ENCODE results near the gene MIER1.

The MIER1 gene

DNA sequence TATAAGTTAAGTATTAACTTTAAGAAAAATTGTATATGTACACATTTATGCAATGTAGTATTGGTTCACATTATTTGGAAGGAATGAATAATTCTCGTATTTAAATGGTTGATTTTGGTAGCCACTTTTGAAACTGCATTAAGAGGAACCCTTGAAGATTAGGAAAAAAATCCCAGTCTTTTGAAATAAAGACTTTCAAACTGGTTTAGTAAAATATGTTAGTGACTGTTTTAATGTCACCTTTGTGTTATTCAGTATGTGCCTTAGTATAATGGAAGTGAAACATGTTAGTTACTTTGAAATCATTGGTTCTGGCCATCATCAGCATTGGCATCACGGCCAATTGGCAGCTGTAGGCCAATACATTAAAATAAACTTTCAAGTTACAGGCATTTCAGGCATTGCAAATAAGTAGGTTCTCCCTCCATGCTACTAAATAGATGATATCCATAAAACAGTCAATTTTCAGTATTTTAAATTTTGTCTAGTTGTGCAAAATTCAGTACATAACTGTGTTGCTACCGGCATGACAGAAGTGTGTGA lies 4.4 kb downstream of the MIER1 start:
- no peaks in the 10 kb centered on the region for H3K27me3 Mint-ChIP-seq
- no peak for DNase-seq
- peaks cover 29 to 62% of the 10 kb centered on the region in 2 donors for H3K4me1 Mint-ChIP-seq (ENCODE audit: low read depth in 2 of 2)
- H3K36me3 Mint-ChIP-seq (ENCODE audit: insufficient read depth) = peaks cover 38% of the 10 kb centered on the region
- peak overlapping the region; percentile 75 to 97 for H3K4me3 Mint-ChIP-seq
- no peaks in the 10 kb centered on the region for H3K9me3 Mint-ChIP-seq
- peak overlapping the region; percentile 90 to 92 for H3K27ac Mint-ChIP-seq
- no peak for ATAC-seq (replicated peaks)

DNA sequence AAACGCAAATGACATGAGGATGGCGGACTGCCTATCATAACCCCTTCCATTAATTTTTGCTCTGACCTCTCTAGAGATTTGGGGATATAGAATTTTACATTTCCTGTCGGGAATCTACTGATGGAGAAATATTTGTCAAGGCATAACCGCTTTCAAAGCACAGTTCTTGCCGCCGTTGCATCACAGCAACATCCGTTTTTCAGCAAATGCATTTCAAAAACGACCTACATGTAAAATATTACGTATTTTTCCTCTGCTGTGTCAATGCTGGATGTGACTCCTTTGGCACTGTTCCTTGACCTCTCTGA lies 4.9 kb downstream of the MIER1 start:
- peak overlapping the region; percentile 75 to 97 for H3K4me3 Mint-ChIP-seq
- peaks cover 26 to 62% of the 10 kb centered on the region in 2 donors for H3K4me1 Mint-ChIP-seq (ENCODE audit: low read depth in 2 of 2)
- DNase-seq (no peak), ATAC-seq (replicated peaks) (no peak)
- H3K36me3 Mint-ChIP-seq (ENCODE audit: insufficient read depth) = peaks cover 34% of the 10 kb centered on the region
- H3K27ac Mint-ChIP-seq = peak overlapping the region; percentile 90 to 92
- H3K9me3 Mint-ChIP-seq = no peaks in the 10 kb centered on the region
- H3K27me3 Mint-ChIP-seq = no peaks in the 10 kb centered on the region

DNA sequence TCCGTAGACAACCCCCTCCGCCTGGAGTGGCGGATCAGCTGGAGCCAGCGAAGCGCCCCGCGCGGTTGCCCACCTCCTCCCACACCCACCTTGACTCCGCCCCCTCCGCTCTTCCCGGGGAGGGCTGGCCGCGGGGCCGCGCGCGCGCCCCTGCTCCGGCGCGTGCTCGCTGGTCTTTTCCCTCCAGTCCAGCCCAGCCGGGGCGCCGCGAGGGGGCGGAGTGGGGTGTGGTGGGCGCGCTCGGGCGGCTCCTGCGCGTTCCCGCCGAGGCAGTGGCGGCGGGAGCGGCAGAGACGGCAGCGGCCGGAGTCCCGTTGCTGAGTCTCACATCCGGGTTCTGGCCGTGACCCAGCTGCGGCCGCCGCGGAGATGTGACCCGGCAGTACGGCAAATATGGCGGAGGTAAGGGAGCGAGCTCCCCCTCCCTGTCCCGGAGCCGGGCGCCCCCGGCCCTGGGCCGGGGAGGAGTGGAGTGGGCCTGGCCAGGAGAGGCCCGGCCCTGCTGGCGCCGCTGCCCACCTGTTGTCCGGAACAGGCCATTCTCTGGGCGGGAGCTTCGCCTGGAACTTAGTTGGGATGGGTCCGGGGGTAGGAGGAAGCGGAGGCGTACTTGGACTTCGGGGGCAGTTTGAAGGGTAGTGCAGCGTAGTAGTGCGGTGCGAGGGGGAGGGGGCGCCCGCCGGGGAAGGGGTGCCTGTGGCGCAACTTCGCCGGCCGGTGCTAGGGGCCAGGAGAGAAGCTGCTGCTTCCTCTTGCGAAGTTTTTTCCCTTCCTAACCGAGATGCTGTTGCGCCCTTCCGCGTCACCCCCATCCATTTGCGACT lies 5.4 kb downstream of the MIER1 start:
- Mint-ChIP-seq H3K9me3 (no peaks in the 10 kb centered on the region), H3K27me3 (no peaks in the 10 kb centered on the region), H3K4me1 (ENCODE audit: low read depth in 2 of 2) (peaks cover 26 to 67% of the 10 kb centered on the region in 2 donors), H3K36me3 (ENCODE audit: insufficient read depth) (peaks cover 28% of the 10 kb centered on the region), H3K27ac (peak overlapping the region; percentile 90 to 92), H3K4me3 (peak overlapping the region; percentile 75 to 97)
- peak; percentile 92 to 95 (median 93) for DNase-seq
- ATAC-seq (replicated peaks) = peak; percentile 71

DNA sequence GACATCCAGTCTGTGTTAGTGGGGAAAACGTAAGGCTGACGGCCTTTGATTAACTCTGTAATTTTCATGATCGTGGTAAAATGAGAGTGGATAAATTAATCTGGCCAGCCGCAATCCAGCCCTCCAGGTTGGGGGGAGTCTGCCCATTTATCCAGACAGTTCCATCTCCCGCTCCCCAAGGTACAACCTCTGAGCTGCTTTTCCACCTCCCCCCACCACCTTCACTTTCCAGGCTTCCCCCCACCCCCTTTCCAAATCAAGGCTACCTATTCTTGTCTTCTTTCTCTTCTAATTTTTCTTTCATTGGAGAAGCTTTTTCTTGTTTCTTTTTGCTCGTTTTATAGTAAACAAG lies 6.0 kb downstream of the MIER1 start:
- ATAC-seq (replicated peaks) (no peak), DNase-seq (no peak)
- Mint-ChIP-seq H3K27me3 (no peaks in the 10 kb centered on the region), H3K4me1 (ENCODE audit: low read depth in 2 of 2) (peaks cover 24 to 70% of the 10 kb centered on the region in 2 donors), H3K36me3 (ENCODE audit: insufficient read depth) (peaks cover 23% of the 10 kb centered on the region), H3K9me3 (no peaks in the 10 kb centered on the region), H3K27ac (peak overlapping the region; percentile 90 to 92), H3K4me3 (peak overlapping the region; percentile 75 to 97)

DNA sequence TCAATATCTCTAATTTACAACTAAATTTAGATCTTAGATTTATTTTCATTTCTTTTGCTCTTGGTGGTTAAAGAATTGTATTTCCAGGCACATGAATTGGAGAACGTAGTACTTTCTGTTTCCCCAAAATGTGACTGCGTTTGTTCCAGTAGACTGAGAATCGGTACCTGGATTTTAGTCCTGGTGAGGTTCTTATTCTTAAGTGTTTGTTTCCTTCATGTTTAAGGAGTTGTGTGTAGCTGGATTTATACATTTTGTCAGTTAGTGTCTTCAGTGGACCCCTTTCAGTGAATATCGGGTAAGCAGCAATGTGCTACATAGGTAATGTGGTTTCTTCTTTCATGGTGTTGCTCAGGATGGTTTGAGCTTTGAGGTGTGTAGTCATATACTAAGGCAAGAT lies 6.8 kb downstream of the MIER1 start:
- no peak for ATAC-seq (replicated peaks)
- H3K4me1 Mint-ChIP-seq (ENCODE audit: low read depth in 2 of 2) = peaks cover 23 to 69% of the 10 kb centered on the region in 2 donors
- H3K36me3 Mint-ChIP-seq (ENCODE audit: insufficient read depth) = peaks cover 25% of the 10 kb centered on the region
- no peaks in the 10 kb centered on the region for H3K27me3 Mint-ChIP-seq
- peak overlapping the region; percentile 90 to 92 for H3K27ac Mint-ChIP-seq
- no peaks in the 10 kb centered on the region for H3K9me3 Mint-ChIP-seq
- H3K4me3 Mint-ChIP-seq = peak overlapping the region; percentile 75 to 97
- DNase-seq = no peak

DNA sequence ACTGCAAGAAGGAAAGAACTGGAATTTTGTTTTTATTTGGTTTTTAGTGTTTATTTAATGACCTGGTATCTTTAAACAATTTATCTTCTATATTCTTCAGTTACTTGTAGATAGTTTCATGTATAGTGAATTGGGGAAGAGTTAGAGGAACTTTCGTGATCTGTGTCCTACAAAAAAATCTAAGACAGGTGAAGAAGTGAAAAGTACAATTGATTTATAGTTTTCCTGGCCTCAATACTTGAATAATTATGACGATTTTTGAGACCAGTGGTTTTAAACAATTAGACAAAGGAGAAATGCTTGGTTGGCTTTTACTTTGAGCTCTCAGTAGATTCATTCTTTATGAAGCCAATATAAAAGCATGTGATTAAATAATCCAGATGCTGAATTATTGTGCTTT lies 7.5 kb downstream of the MIER1 start:
- Mint-ChIP-seq H3K27me3 (no peaks in the 10 kb centered on the region), H3K9me3 (no peaks in the 10 kb centered on the region), H3K4me3 (peak overlapping the region; percentile 75 to 97), H3K27ac (peak overlapping the region; percentile 90 to 92), H3K4me1 (ENCODE audit: low read depth in 2 of 2) (peaks cover 25 to 72% of the 10 kb centered on the region in 2 donors), H3K36me3 (ENCODE audit: insufficient read depth) (peaks cover 28% of the 10 kb centered on the region)
- DNase-seq (no peak), ATAC-seq (replicated peaks) (no peak)

DNA sequence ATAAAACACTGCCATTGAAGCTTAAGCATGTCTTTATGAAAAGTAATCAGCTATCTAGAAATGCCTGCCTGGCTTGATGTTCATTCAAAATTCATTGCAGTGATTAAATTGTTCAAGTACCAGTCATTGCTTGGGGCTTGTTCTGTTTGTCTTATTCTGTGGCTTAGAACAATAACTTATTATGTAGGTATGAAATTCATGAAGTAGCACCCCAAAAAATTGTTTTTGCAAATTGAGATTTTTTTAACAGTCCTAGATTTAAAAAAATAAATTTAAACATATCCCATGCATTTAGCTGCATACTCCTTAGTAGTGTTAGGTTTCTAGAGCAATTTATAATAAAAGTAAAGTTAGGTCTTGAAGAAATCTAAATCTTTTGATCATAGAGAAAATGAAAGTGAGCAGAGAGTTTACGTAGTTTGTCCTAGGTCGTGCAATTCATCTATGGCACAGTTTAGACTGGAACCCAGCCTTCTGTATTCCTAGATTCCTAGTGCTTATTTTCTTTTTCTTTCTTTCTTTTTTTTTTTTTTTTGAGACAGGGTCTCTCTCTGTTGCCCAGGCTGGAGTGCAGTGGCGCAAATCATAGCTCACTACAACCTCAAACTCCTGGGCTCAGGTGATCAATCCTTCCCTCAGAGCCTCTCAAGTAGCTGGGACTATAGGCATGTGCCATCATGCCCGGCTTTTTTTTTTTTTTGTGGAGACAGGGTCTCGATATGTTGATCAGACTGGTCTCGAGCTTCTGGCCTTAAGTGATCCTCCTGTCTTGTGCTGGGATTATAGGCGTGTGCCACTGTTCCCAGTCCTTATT lies 9.3 kb downstream of the MIER1 start:
- Mint-ChIP-seq H3K4me1 (ENCODE audit: low read depth in 2 of 2) (peaks cover 31 to 82% of the 10 kb centered on the region in 2 donors), H3K27me3 (no peaks in the 10 kb centered on the region), H3K9me3 (no peaks in the 10 kb centered on the region), H3K36me3 (ENCODE audit: insufficient read depth) (peaks cover 28% of the 10 kb centered on the region), H3K27ac (peak overlapping the region; percentile 90 to 92), H3K4me3 (peak overlapping the region; percentile 75 to 97)
- ATAC-seq (replicated peaks) (no peak), DNase-seq (no peak)

DNA sequence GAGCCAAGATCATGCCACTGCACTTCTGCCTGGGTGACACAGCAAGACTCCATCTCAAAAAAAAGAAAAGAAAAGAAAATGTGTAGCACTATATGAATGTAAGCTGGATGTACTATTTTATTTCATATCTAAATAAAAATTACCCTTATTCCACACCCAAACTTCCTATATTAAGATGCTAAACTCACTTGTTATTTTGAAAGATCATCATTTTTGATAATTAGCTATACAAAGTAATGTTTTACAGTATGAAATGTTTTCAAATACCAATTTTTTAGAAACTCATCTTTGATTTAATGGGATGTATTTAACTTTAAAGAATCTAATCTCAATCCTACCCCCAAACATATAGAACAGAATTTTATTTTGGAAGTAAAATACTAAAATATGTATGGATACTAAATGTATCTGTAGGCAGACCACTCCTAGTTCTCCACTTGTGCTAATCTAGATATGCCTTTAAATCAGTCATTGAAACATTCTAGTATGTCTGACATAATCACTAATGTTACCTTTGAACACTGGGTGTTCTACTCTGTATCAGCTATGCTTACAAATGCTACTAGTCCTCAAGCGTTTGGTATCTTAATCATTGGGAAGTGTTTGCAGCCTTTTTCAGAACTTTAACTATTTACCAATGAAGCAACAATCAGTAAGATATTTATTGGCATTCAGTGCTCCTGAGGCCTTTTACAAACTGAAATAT lies 12.9 kb downstream of the MIER1 start:
- peak overlapping the region; percentile 55 to 59 for H3K4me3 Mint-ChIP-seq
- ATAC-seq (replicated peaks) = no peak
- H3K27ac Mint-ChIP-seq = peak overlapping the region; percentile 19 to 62

DNA sequence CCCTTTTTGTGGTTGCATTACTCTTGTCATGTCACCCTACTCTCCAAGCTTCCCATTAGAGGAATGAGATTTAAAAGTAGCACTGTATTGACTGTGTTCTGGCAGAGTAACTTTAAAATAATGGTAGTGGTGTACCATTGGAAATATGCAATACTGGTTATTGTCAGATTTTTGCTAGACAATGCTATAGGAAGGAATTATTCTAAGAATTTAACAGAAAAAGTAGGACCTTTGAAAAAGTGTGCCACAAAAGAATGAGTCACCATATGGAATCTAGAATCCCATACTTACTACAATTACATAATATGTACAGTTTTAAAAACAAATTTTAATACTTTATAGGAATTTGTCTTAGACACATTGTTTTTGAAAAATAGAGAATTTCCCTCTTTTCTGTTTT lies 13.8 kb downstream of the MIER1 start:
- H3K36me3 Mint-ChIP-seq (ENCODE audit: insufficient read depth) = peaks cover 27% of the 10 kb centered on the region

More for the DNA sequence above, 12.9 kb downstream of the MIER1 start:
- DNase-seq = no peak
- Mint-ChIP-seq H3K36me3 (ENCODE audit: insufficient read depth) (peaks cover 25% of the 10 kb centered on the region), H3K9me3 (no peaks in the 10 kb centered on the region), H3K4me1 (ENCODE audit: low read depth in 2 of 2) (peaks cover 30 to 87% of the 10 kb centered on the region in 2 donors), H3K27me3 (no peaks in the 10 kb centered on the region)

DNA sequence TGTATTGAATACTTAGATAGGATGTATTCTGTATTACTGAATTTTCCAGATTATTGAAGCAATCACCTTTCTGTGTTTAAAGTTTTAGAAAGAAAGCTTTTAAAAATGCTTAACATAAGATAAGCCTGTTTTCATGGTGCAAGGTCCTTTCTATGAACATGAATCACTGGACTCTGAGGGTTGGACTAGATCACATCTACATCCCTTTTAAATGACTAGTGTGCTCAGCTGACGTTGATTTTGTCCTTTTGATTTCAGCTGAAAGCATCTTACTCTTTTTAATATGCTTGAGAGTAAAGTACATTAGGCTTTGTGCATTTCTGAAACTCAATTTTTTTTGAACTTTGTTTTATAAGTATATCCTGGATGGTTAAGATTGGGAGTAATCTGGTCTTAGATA lies 16.2 kb downstream of the MIER1 start:
- H3K27me3 Mint-ChIP-seq = no peaks in the 10 kb centered on the region
- no peaks in the 10 kb centered on the region for H3K9me3 Mint-ChIP-seq
- peaks cover 24 to 68% of the 10 kb centered on the region in 2 donors for H3K4me1 Mint-ChIP-seq (ENCODE audit: low read depth in 2 of 2)
- ATAC-seq (replicated peaks) (no peak), DNase-seq (no peak)
- H3K27ac Mint-ChIP-seq = peak overlapping the region in 1 of 2 donors; percentile 70
- H3K4me3 Mint-ChIP-seq = peak overlapping the region in 1 of 2 donors; percentile 10
- H3K36me3 Mint-ChIP-seq (ENCODE audit: insufficient read depth) = peaks cover 31% of the 10 kb centered on the region

More for the DNA sequence above, 13.8 kb downstream of the MIER1 start:
- peak overlapping the region in 1 of 2 donors; percentile 14 for H3K4me3 Mint-ChIP-seq
- H3K4me1 Mint-ChIP-seq (ENCODE audit: low read depth in 2 of 2) = peaks cover 27 to 84% of the 10 kb centered on the region in 2 donors
- no peaks in the 10 kb centered on the region for H3K9me3 Mint-ChIP-seq
- H3K27me3 Mint-ChIP-seq = no peaks in the 10 kb centered on the region
- H3K27ac Mint-ChIP-seq = peak overlapping the region in 1 of 2 donors; percentile 70
- ATAC-seq (replicated peaks) (no peak), DNase-seq (no peak)

DNA sequence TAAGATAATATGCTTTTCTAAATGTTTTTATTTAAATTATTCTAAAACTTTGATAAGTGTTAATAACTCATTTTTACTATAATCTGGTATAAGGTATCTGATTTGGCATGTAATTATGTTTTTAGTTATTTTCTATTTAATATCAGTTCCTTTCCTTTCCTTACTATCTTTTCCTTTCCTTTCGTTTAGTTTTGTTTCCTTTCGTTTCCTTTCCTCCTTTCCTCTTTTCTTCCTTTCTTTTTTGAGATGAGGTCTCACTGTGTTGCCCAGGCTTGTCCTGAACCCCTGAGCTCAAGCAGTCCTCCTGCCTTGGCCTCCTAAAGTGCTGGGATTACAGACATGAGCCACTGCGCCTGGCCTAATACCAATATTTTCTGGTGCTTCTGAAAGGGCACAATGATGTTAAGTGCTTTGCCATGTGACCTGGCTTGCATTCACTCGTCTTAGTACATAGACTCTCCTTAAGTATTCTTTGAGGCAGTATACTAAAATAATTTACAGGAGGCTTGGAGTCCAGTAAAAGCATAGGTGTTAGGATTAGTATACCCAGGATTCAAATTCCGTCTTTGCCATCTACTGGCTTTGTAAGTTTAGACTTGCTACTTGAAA lies 18.7 kb downstream of the MIER1 start:
- Mint-ChIP-seq H3K4me1 (ENCODE audit: low read depth in 2 of 2) (peaks cover 23 to 67% of the 10 kb centered on the region in 2 donors), H3K36me3 (ENCODE audit: insufficient read depth) (peaks cover 47% of the 10 kb centered on the region), H3K27me3 (no peaks in the 10 kb centered on the region), H3K9me3 (no peaks in the 10 kb centered on the region), H3K27ac (peak overlapping the region; percentile 10 to 14), H3K4me3 (no peak overlapping the region)
- no peak for ATAC-seq (replicated peaks)
- no peak for DNase-seq

DNA sequence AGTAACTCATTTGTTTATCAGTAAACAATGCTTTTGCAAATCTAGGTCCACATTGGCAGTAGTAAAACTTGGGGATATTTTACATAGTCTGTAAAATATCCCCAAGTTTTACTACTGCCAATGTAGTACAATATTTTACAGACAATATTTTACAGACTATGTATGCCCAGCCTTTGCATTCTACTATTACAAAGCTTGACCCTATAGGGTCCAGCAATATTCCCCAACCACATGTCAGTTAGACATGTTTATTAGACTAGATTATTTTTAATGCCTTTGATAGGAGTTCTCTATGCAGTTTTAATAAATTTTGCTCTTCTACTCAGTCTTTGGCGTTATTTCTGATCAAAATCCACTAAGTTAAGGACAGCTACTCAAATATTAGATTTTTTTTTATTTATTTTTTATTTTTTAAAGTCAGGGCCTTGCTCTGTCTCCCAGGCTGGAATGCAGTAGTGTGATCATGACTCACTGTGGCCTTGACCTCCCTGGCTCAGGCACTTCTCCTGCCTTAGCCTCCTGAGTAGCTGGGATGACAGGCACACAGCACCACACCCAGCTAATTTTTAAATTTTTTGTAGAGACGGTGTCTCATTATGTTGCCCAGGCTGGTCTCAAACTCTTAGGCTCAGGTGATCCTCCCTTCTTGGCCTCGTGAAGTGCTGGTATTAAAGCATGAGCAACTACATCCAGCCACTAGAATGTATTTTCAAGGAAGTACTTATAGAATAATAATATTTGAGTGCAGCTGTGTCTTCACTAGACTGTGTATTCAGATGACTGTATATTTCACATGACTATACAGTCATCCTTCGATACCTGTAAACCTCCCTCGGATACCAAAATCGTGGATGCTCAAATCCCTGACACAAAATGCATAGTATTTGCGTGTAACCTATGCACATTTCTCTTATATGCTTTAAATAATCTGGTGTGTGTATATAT lies 19.8 kb downstream of the MIER1 start:
- H3K36me3 Mint-ChIP-seq (ENCODE audit: insufficient read depth) = peaks cover 55% of the 10 kb centered on the region
- DNase-seq (no peak), ATAC-seq (replicated peaks) (no peak)
- no peaks in the 10 kb centered on the region for H3K27me3 Mint-ChIP-seq
- no peak overlapping the region for H3K27ac Mint-ChIP-seq
- H3K4me1 Mint-ChIP-seq (ENCODE audit: low read depth in 2 of 2) = peaks cover 23 to 64% of the 10 kb centered on the region in 2 donors
- H3K4me3 Mint-ChIP-seq = no peak overlapping the region
- H3K9me3 Mint-ChIP-seq = no peaks in the 10 kb centered on the region
